Occipital lobe (tissue), 2 donors: ENCODE data around the gene MYH9. TPM values are rescaled to one million over a fixed set of nuclear protein-coding genes. Genes with fewer than 3 reads are reported as not detected.
"Not testable (repeated sequence)": the region's sequence is repeated elsewhere in the genome, so short reads cannot be mapped to it uniquely, and the experiment has no call there.

Experiments
- DNase-seq: peaks from one replicate; lab custom pipeline; 2025; lab: John Stamatoyannopoulos, UW
- total RNA-seq: library from RNA; depleted of rRNA; stranded (reverse); fragments of >200 nt; gene quantifications from one replicate; pipeline ENCODE4 v1.2.3, GENCODE V29; 2014

The MYH9 gene
- total RNA-seq, 1 donor from 2014 or later, result 34.6 TPM

DNA sequence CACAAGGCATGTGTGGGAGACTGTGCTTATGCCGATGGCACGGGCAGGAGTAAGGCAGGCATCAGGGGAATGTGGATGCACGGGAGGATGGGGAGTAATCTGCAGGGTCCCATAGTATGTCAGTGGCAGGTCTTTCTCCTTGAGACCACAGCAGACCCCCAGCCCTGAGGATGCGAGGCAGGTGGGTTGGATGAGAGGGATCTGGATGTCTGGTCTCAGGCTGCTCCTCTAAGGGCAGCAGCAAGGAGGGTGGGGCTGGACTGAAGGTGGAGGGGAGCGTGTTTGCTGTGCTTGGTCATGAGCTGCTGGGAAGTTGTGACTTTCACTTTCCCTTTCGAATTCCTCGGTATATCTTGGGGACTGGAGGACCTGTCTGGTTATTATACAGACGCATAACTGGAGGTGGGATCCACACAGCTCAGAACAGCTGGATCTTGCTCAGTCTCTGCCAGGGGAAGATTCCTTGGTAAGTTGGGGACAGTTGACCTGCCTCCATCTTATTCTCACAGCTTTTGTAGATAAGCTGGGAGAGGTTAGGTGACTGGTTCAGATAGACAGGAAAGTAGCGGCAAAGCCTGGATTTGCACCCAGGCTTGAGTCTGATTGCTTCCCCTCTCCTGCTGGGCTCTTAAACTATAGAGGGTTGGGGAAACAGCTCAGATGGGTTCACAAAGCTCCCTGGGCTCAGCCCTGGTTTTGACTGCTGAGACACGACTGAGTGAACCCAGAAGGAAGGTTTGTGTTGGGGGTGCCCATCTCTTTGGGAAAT is 134.8 kb downstream of the MYH9 start, which contains the start of gene APOL1:
APOL1 (plus strand) TSS at position 380 of the 769 bp plus-strand sequence. CDS start 1,823 bp downstream, outside the sequence.
- DNase-seq, result no peak

DNA sequence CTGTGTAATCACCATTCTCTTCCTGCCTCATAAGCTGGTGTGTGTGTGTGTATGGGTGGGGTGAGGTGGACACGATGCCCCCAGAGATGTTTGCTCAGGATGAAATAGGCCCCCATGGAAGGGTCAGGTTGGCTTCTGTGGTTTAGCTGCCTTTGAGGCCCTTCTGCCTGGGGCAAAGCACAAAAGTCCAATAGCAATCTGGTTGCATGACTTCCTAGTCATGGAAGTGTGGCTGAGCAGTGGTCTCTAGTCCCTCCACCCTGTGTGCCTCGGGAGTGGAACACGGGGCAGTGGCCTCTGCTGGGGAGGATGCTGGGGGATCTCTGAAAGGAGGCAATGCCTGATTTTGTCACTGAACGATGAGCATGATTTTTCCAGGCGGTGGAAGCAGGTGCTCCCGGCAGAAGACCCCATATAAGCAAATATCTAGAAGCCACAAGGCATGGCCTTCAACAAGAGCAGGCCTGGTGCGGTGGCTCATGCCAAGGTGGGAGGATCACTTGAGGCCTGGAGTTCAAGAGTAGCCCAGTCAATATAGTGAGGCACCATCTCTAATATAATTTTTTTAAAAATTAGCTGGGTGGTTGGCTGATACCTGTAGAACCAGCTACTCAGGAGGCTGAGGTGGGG is 135.7 kb downstream of the MYH9 start:
- not testable (repeated sequence) for DNase-seq

DNA sequence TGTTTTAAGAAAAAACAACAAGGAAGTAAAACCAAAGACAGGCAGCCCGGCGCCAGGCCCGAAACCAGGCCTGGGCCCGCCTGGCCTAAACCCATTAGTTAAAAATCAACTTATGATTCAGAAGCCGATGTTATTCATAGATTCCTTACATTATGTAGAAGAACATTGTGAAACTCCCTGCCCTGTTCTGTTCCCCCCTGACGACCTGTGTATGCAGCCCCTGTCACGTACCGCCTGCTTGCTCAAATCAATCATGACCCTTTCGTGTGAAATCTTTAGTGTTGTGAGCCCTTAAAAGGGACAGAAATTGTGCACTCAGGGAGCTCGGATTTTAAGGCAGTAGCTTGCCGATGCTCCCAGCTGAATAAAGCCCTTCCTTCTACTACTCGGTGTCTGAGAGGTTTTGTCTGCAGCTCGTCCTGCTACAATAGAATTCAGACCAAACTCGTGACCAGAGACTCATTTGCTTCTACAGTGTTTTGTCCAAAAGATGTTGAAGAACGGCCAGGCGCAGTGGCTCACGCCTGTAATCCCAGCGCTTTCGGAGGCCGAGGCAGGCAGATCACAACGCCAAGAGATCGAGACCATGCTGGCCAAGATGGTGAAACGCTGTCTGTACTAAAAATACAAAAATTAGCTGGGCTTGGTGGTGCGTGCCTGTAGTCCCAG is 137.3 kb downstream of the MYH9 start:
- DNase-seq, result not testable (repeated sequence)

DNA sequence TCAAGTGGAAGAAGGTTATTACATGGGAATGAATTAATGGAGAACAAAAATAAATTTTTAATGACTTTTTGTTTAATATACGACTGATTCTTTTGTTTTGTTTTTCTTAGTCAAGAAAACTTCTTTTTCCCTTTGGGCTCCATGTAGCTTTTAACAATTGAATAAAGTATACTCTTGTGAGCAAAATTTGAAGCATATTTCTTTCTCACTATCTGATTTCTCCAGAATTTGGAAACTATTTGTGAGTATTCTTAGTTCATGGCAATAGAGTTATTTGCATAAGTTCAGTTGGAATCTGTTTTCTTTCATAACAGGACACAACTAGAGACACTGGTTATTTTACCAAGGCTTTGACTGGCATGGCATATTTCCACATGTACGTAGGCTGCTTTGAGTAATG is 138.6 kb downstream of the MYH9 start:
- DNase-seq, result no peak

DNA sequence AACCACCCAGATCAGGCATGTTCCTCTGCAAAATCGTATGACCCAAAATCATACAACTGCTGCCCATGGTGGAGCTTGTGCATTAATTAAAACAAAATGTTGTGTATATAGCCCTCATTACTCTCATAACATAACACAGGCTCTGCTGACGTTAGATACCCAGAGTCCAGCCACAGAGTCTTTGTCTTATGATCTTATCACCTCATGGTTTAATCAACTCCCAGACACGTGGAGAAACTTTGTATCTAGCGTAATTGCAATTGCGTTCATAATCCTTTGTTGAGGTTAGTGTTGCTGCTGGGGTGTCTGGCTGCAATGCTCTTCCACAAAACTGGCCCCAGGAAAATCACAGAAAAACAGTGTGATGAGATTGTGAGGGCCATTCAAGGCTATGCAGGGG is 139.8 kb downstream of the MYH9 start:
- DNase-seq, result no peak

- DNase-seq, result no peak
These were observed 141.0 kb downstream of the MYH9 start for GRCh38 chr22:36246718-36247117.

DNA sequence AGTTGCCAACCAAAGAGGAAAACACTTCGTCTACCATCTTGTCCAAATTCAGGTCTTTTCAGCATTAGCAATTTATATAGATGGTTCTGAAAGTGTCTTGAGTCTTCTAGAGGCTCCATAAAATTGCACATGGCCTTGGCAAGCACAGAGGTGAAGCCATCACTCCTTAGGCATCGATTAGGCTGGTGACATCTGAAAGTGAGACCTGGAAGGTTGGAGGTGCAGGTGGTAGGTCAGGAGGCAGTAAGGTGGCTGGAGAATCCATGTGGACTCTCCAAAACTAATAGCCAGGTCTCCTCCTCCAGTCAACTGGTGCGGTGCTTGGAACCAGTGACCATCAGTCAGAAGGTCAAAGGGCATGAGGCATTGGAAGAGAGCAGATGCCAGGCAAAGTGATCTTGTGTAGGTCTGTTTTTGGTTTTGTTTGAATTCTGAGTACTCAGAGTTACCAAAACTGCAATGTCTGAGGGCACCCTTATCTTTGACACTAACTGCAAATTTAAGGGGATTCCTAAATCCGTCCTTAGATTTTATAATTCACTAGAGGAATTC is 141.9 kb downstream of the MYH9 start:
- no peak for DNase-seq

DNA sequence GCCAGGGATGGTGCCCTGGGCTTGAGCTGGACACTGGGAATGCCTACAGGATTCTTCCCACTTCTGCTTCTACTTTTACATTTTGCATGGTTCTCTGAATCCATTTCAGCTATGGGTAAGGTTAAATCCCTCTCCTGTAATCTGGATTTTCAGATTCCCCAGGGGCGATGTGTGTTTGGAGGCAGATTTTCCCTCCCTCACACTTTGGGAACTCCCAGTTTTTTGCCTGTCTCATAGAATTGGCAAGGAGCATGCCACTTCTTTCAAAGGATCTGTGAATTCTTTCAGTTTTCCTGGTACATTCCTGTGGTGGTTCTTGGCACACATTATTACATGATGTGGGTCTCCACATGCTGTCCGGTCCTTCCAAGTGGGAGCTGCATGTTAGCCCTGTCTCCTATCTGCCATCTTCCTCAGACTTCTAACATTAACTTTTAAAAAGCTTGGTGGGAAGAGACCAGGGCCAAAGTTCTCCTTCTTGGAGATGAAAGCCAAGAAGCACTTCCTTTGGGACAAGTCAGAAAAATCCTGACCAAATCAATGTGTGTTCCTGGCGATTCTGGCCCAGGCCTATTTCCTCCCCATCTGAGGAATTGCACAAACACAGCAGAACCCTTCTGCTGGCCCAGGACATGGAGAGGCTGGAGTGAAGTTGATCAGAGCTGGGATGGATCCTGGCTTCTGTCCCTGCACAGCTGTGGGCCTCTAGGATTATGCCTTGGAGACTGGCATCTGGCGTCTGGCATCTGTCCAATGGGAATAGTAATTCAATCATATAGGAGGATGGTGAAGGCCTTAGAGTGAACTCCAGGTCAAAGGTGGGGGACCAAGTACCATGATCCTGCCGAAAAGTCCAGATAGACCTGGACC is 143.0 kb downstream of the MYH9 start:
- no peak for DNase-seq

GRCh38 chr22:36243986-36244385 is 143.8 kb downstream of the MYH9 start:
- no peak for DNase-seq

DNA sequence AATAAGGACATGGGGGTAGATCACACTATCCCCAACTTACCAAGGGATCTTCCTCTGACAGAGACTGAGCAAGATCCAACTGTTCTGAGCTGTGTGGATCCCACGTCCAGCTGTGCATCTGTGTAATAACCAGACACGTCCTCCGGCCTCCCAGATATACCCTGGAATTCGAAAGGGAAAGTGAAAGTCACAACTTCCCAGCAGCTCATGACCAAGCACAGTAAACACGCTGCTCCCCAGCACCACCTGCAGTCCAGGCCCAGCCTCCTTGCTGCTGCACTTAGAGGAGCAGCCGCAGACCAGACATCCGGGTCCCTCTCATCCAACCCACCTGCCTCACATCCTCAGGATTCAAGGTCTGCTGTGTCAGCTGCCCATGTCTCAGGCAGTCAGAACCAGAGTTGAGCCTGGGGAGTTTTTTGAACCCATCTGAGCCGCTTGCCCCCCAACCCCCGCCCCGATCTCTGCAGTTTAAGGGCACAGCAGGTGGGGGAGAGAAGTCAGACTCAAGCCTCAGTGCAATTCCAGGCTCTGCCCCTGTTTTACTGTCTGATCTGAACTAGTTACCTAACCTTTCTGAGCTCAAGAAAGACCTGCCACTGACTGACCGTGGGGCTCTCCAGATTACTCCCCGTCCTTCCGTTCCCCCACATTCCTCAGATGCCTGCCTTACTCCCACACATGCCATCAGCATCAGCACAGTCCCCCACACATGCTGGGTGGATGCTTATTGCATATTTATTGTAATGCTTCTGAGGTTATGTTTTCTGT is 148.2 kb downstream of the MYH9 start, which contains the start of gene APOL2:
APOL2 (minus strand) TSS at position 127 of the 771 bp plus-strand sequence. CDS start 6,365 bp downstream, outside the sequence.
- DNase-seq, result peak; percentile 88

GRCh38 chr22:36239150-36239400 is 148.7 kb downstream of the MYH9 start:
- no peak for DNase-seq

DNA sequence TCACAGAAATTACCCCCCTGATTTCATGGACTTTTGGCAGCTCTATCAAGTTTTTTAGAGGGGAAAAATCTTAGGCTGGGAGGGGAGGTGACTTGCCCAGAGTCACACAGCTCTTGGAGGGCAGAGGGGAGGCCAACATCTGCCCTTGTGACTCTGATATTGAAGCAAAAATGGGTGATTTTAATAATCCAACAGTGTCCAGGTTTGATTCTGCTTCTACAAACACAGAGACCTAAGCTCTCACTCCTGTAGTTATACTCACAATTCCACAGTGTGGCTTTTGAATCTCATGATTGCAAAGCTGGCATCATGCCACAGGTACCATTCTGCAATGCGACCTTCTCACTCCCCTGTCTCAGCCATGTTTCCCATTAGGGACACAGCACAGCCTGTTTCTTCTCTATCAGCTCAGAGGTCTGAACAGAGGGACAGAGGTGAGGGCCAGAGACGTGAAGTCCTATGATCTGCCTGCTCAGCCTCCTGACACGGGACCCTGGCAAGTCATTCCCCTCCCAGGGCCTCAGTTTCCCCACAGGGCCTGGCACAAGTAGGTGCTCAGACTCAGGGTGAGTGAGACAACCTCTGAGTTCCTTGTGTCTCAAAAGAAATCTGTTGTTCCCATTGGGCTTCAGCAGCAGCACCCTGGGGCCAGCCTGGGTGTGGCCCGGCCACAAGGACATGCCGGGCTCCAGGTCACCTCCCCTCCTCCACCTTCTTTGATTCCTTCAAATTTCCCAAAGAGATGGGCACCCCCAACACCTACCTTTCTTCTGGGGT is 149.2 kb downstream of the MYH9 start:
- DNase-seq, result no peak

DNA sequence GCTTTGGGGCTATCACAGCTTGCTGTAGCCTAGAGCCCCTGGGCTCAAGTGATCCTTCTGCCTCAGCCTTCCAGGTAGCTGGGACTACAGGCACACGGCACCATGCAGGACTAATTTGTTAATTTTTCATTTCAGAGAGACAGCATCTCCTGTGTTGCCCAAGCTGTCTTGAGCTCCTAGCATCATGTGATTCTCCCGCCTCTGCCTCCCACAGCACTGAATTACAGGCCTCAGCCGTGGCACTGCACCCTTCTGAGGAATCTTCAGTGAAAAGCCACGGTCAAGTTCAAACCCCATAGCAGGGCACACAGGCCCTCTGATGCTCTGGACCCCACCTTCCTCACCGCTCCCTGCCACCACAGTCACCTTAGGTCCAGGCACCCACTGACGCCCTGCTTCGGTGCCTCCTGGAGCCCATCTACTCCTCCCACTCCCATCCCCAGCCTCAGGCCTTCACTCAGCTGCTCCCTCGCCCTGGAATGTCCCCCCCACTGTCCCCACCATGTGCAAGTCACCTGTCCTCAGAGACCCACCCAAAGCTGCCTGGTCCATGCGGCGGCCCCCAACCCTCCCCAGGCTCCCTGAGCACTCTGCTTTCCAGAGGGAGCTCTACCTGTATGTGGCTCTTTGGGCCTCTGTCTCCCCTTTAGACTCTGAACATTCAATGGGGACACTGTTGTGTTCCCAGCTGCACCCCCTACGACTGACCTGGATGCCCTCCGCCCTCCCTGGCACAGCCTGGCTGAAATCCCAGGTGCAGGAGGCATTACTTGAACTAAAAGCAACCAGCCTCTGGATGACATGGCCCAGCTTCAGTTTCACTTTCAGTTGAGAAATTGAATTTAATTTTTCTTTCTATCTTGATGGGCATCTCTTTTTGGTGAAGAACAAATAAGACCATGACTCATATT is 150.1 kb downstream of the MYH9 start:
- peak; percentile 41 for DNase-seq

- DNase-seq, result no peak
These were observed 151.1 kb downstream of the MYH9 start for GRCh38 chr22:36236388-36237319.

GRCh38 chr22:36235585-36235984 is 152.2 kb downstream of the MYH9 start:
- DNase-seq, result no peak

GRCh38 chr22:36234919-36235318 is 152.8 kb downstream of the MYH9 start:
- DNase-seq, result no peak

GRCh38 chr22:36234213-36234612 is 153.6 kb downstream of the MYH9 start:
- DNase-seq, result no peak

DNA sequence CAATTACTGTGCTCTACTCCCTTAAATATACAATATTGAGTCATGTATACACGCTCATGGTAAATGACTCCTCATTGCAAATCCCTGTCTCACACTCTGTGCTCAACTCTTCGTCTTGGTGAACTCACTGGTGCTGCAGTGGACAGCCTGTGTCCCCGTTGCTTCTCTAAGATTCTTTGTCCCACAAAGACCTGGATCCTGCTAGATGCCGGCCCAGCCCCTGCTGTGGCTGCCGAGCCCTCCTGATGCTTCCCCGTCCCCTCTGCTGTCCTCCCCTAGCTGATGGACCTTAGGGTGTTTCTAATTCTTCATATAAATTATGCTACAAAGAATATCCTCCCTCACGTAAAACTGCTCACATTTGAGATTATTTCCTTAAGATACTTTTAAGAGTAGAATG is 154.0 kb downstream of the MYH9 start:
- no peak for DNase-seq
